ENCODE results near the gene RTCB. TPM values are rescaled to one million over a fixed set of nuclear protein-coding genes. Genes with fewer than 3 reads are reported as not detected.

The RTCB gene
- total RNA-seq, 1 donor from 2014 or later = 93.1 TPM

- no peaks in the 10 kb centered on the region for H3K36me3 Mint-ChIP-seq (ENCODE audit: low read depth, unreplicated experiment)
- no peak overlapping the region for H3K9ac ChIP-seq (ENCODE audit: low read length)
- H3K4me3 Mint-ChIP-seq (ENCODE audit: unreplicated experiment) = no peak overlapping the region
- H3K36me3 ChIP-seq (ENCODE audit: insufficient read depth, low read length) = no peaks in the 10 kb centered on the region
- no peak for FAIRE-seq
- H3K27me3 Mint-ChIP-seq (ENCODE audit: low read depth, unreplicated experiment) = peaks cover 27% of the 10 kb centered on the region
- H3K9me3 ChIP-seq (ENCODE audit: insufficient read depth, low read depth, low read length) = no peaks in the 10 kb centered on the region
- no peaks in the 10 kb centered on the region for H4K20me1 ChIP-seq (ENCODE audit: insufficient read depth, low read length)
- peak; percentile 11 for DNase-seq (ENCODE audit: low read depth)
- H3K27ac ChIP-seq (ENCODE audit: low read depth, low read length) = no peak overlapping the region
- H3K9me3 Mint-ChIP-seq (ENCODE audit: unreplicated experiment) = peaks cover 8% of the 10 kb centered on the region
- peak overlapping the region; percentile 39 for H3K4me2 ChIP-seq (ENCODE audit: low read length)
- H3K27ac Mint-ChIP-seq (ENCODE audit: unreplicated experiment) = no peak overlapping the region
- peak overlapping the region; percentile 45 for H2AFZ ChIP-seq (ENCODE audit: low read depth, low read length)
- no peaks in the 10 kb centered on the region for H3K4me1 ChIP-seq (ENCODE audit: insufficient read depth, low read length)
- TF ChIP-seq EZH2 (IDR thresholded peaks at IDR 0.05; ENCODE audit: insufficient read depth, low read length) = no peak
- no peak for TF ChIP-seq CTCF (IDR thresholded peaks at IDR 0.05; ENCODE audit: insufficient read depth, low read depth, low read length)
- H3K79me2 ChIP-seq (ENCODE audit: insufficient read depth, low read length) = no peaks in the 10 kb centered on the region
- no peak overlapping the region for H3K4me3 ChIP-seq (ENCODE audit: insufficient read depth, low read depth, low read length)
- H3K4me1 Mint-ChIP-seq (ENCODE audit: low read depth, unreplicated experiment) = no peaks in the 10 kb centered on the region
- H3K27me3 ChIP-seq (ENCODE audit: insufficient read depth, low read length) = no peaks in the 10 kb centered on the region
Observed at GRCh38 chr22:32341122-32341740, 70.8 kb downstream of the RTCB start.

- H3K9ac ChIP-seq (ENCODE audit: low read length) = no peak overlapping the region
- H3K4me1 ChIP-seq (ENCODE audit: insufficient read depth, low read length) = no peaks in the 10 kb centered on the region
- no peaks in the 10 kb centered on the region for H4K20me1 ChIP-seq (ENCODE audit: insufficient read depth, low read length)
- peak overlapping the region; percentile 10 for H2AFZ ChIP-seq (ENCODE audit: low read depth, low read length)
- Mint-ChIP-seq H3K9me3 (ENCODE audit: unreplicated experiment) (peaks cover 6% of the 10 kb centered on the region), H3K4me3 (ENCODE audit: unreplicated experiment) (no peak overlapping the region), H3K27ac (ENCODE audit: unreplicated experiment) (no peak overlapping the region), H3K27me3 (ENCODE audit: low read depth, unreplicated experiment) (peaks cover 29% of the 10 kb centered on the region), H3K36me3 (ENCODE audit: low read depth, unreplicated experiment) (no peaks in the 10 kb centered on the region), H3K4me1 (ENCODE audit: low read depth, unreplicated experiment) (no peaks in the 10 kb centered on the region)
- no peak for FAIRE-seq
- H3K79me2 ChIP-seq (ENCODE audit: insufficient read depth, low read length) = no peaks in the 10 kb centered on the region
- H3K4me3 ChIP-seq (ENCODE audit: insufficient read depth, low read depth, low read length) = no peak overlapping the region
- DNase-seq (ENCODE audit: low read depth) = no peak
- H3K27ac ChIP-seq (ENCODE audit: low read depth, low read length) = no peak overlapping the region
- H3K9me3 ChIP-seq (ENCODE audit: insufficient read depth, low read depth, low read length) = no peaks in the 10 kb centered on the region
- H3K27me3 ChIP-seq (ENCODE audit: insufficient read depth, low read length) = no peaks in the 10 kb centered on the region
- TF ChIP-seq CTCF (IDR thresholded peaks at IDR 0.05; ENCODE audit: insufficient read depth, low read depth, low read length) (no peak), EZH2 (IDR thresholded peaks at IDR 0.05; ENCODE audit: insufficient read depth, low read length) (no peak)
- no peak overlapping the region for H3K4me2 ChIP-seq (ENCODE audit: low read length)
- H3K36me3 ChIP-seq (ENCODE audit: insufficient read depth, low read length) = no peaks in the 10 kb centered on the region
Observed at GRCh38 chr22:32340411-32340810, 71.6 kb downstream of the RTCB start.

All from astrocyte (in vitro differentiated cells and primary cell).